ENCODE measurements around the gene HEMK1.

GRCh38 chr3:50630394-50630793, 61.1 kb downstream of the HEMK1 start:
- TF ChIP-seq, protein P1, sequence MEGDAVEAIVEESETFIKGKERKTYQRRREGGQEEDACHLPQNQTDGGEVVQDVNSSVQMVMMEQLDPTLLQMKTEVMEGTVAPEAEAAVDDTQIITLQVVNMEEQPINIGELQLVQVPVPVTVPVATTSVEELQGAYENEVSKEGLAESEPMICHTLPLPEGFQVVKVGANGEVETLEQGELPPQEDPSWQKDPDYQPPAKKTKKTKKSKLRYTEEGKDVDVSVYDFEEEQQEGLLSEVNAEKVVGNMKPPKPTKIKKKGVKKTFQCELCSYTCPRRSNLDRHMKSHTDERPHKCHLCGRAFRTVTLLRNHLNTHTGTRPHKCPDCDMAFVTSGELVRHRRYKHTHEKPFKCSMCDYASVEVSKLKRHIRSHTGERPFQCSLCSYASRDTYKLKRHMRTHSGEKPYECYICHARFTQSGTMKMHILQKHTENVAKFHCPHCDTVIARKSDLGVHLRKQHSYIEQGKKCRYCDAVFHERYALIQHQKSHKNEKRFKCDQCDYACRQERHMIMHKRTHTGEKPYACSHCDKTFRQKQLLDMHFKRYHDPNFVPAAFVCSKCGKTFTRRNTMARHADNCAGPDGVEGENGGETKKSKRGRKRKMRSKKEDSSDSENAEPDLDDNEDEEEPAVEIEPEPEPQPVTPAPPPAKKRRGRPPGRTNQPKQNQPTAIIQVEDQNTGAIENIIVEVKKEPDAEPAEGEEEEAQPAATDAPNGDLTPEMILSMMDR (conservative IDR thresholded peaks at IDR 0.05): no peak
- TF ChIP-seq ZFX (IDR thresholded peaks at IDR 0.05): no peak
